LNCAP (cell line): ENCODE measurements around the gene RSF1.

ENCODE experiments used
- CTCF ChIP-seq: fragments of 450-650 bp; IDR thresholded peaks from 2 replicates; pipeline ENCODE4 v1.5.1; 2017; ENCODE audit warnings: mild to moderate bottlenecking

RSF1 gene

DNA sequence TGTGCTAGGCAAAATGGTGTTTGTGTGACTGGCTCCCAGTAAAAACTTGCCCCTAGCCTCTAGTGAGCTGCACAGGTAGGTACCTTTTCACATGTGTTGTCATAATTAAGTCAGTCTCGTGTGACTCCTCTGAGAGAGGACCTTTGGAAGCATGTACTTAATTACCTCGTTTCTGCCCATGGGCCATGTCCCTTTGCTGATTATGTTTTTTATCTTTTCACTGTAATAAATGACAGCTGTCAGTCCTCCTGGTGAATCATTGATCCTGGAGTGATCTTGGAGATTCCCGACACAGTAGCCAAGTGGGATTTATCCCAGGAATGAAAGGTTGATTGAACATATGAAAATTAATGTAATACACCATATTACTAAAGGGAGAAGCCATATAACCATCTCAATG is 170.4 kb downstream of the RSF1 start:
- TF ChIP-seq CTCF, result no peak

GRCh38 chr11:77647654-77648305 is 172.7 kb downstream of the RSF1 start:
- no peak for TF ChIP-seq CTCF

DNA sequence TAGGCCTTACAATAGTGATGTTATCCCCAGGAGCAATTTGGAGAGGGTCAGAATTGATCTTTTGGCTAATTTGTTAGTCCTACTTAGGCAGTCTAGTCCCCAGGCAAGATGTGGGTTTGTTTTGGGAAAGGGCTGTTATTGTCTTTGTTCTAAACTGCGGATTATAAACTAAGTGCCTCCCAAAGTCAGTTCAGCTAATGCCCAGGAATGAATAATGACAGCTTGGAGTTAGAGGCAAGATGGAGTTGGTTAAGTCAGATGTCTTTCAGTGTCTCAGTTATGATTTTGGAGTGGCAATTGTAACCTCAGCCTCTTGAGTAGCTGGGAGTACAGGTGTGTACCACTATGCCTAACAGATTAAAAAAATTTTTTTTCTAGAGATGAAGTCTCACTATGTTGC is 175.6 kb downstream of the RSF1 start:
- no peak for TF ChIP-seq CTCF

- TF ChIP-seq CTCF, result no peak
These were observed 178.3 kb downstream of the RSF1 start for GRCh38 chr11:77642228-77642627.

DNA sequence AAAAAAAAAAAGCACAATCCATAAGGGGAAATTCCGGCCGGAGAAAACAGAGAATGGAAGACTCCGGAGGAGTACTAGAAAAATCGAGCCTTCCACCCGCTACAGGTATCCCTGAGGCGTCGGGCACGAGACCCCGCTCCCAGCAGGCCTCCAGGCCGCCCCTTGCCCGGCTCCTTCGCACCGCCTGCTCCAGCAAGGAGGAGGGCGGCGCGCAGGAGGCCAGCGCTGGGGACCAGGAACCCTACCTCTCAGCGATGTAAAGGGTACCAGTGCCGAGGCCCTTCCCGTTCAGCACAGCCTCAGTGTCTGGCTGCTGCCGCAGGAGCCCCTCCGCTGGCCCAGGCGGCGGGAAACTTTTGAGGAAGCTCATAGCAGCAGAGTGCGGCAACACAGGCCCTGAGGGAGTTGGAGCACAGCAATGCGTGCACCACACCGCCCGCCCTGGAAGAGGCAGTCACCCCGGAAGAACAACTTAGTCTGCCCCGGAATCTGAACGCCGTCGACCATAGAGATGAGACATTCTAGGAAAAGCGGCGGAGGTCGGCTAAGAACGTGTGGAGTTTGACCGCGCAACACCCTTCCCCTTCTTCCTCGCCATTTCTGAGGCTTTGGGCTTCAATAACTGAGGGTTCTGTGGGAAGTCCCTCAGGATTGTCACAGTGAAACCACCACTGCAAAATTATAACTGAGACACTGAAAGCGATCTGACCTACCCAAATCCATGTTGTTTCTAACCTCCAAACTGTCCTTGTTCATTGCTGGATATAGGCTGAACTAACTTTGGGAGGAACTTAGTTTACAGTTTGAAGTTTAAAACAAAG is 183.0 kb downstream of the RSF1 start, which contains the start of gene CLNS1A:
CLNS1A (minus strand) TSS at position 450 of the 821 bp plus-strand sequence; CDS start at position 370, 80 bp downstream.
- no peak for TF ChIP-seq CTCF

DNA sequence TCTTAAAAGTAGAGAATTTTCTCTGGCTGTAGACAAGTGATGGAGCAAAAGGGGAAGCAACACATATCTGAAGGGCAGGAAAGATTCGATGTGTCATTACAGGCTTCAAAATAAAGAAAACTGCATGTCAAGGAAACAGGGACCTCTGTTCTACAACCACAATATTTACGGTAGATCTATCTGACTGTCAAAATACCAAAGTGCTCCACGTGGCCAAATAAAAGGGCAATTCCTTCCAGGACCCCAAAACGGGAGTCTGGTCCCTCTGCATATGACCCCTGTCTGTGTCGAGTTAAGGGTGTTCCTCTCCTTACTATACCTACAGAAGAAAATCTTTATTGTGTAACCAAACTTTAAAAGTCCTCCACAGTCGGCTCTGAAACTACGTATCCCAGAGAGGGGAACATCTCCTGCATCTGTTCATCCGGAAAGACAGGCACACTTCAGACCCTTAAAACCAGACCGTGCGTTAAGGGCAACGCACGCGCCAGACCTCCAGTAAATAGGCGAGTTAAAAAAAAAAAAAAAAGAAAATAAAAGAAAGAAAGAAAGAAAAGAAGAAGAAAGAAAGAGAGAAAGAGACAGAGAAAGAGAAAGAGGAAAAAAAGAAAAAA is 183.7 kb downstream of the RSF1 start:
- no peak for TF ChIP-seq CTCF

DNA sequence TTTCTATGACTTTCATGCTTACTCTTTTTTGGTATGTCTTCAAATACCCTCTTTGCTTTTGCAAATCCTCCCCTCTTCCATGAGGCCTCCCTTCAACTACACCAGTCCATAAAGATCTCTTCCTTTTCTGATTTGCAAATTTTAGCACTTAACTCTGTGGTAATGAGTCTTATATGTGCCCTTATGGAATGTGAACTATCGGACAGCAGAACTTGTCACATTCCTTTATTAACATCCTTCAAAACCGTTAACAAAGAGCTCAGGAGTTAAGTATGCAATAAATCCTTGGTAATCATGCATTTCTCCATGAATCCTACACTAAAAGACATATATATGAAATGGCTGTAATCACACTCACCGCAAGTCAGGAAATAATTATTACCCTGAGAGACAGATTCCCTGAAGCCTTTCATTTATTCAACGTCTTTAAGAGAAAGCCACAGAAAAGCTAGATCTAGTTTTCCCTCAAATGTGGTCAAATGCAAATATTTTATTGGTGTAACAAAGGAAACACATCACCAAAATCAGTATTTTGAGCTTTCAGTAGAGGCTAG is 190.3 kb downstream of the RSF1 start:
- no peak for TF ChIP-seq CTCF
